EH (cell line): ENCODE measurements around the gene TSSK3.
"Not testable (repeated sequence)": the region's sequence is repeated elsewhere in the genome, so short reads cannot be mapped to it uniquely, and the experiment has no call there.

ENCODE experiments used
- DNase-seq: peaks from one replicate; pipeline ENCODE4 v3.0.0-alpha.2; 2015; ENCODE audit warnings: low read depth

The TSSK3 gene

DNA sequence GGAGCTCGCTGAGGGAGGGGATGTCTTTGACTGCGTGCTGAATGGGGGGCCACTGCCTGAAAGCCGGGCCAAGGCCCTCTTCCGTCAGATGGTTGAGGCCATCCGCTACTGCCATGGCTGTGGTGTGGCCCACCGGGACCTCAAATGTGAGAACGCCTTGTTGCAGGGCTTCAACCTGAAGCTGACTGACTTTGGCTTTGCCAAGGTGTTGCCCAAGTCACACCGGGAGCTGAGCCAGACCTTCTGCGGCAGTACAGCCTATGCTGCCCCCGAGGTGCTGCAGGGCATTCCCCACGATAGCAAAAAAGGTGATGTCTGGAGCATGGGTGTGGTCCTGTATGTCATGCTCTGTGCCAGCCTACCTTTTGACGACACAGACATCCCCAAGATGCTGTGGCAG lies 1.4 kb downstream of the TSSK3 start:
- no peak for DNase-seq

DNA sequence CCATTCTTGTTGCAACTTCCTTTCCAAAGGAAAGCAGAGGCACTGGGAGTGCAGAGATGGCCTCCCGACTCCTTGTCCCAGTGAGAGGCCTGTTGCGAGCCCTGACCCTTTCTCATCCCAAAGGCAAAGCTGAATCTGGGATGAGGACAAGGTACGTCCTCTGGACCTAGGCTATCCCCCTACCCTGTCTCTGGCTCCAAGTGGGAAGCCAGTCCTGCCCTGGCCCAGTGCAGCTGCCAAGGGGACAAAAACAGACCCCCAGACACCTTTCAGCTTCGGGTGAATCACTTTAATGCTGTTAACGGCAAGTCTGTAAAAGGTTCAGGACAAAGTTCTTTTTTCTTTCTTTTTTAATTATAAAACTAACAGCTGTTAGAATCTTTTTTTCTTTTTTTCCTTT lies 2.5 kb downstream of the TSSK3 start:
- no peak for DNase-seq

DNA sequence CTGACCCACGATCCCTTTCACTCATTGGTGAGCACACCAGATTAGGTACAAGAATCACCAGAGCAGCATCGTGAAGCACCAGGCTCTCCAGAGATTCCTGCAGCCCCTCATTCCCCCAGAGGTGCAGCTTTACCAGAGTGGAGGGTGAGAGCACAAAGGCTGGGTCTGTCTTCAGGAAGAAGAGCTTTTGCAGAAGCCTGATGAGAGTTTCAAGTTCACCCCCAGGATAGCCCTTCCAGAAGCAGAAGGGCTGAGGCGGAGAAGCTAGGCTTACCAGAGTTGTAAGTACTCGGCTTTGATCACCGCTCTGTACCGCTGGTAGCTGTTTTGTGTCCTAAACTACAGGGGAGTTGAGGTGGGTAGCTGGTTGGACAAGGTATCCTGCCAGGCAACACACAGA lies 3.1 kb downstream of the TSSK3 start:
- no peak for DNase-seq

DNA sequence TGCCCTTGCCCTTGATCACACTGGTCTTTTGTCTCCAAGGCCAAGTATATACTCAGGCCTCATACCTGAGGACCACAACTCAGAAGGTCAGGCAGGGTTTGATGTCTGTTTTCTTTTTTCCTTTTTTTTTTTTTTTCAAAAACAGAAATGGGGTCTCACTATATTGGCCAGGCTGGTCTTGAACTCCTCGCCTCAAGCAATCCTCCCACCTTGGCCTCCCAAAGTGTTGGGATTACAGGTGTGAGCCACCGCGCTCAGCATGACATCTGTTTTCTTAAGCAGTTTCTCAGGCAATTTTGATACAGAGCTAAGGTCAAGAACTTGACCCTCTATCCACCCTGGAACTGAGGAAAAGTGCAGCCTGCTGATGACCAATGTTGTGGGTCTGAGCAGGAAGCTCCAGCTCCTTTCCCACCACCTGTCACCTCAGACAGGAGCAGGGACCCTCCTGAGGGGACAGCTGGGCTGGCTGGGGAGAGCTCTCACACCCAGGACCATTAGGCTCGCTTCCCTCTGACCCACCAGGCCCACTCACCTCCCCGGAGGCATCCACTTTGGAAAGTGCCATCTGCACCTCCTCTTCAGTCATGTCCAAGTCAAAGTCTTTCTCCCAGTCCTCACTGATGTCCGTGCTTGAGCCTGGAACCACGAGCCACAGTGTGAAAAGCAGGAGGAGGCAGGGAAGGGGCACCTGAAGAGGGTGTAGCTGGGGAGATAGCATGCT lies 5.7 kb downstream of the TSSK3 start:
- no peak for DNase-seq

DNA sequence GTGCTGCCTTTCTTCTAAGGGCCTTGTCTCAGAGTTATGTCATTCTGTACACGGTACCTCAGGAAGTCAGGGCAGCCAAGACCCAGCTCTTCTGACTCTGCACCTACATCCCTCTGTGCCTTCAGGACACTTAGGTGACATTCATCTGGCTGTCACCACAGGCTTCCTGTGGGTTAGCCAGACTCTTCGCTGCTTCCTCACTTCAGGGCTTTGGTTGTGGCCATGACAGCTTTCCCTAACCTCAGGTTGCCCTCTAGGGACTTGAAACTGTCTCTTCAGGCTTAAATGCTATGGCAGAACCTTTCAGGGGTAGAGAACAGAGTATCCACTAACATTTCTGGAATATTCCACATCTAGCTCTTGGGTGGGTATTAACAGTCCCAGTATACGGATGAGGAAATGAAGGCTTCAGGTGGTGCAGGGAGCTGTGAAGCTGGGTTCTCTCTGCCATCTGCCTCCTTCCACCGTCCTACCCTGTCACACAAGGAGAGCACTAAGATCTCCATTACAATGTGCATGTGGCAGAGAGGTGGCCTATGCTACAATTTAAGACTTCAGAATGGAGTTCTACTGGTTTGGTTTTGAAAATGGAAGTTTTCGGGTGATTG lies 9.9 kb downstream of the TSSK3 start:
- DNase-seq = peak; percentile 26

DNA sequence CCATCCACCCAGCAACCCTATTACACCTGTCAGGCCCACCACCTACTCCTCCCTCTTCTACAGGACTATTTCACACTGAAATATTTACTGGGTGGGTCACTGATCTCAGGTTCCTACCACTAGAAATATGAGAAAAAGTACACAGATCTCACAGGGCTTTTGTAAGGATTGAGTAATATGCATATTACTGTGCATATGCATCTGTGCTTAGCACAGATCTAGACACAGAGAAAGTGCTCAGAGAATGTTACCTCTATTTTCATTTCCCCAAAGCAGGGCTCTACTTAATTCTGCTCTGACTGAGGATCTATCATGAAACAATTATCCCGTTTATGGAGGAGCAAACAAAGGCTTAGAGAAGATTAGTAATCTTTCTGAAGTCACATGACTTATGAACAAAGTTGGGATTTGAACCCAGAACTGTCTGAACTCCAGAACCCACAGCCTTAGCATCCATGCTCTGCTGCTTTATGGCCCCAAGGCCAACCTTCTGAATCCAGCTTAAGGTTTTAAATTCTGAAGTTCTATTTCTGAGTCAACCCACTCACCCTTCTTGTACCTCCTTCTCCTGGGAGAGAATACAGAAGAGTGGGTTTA lies 11.8 kb downstream of the TSSK3 start:
- no peak for DNase-seq

DNA sequence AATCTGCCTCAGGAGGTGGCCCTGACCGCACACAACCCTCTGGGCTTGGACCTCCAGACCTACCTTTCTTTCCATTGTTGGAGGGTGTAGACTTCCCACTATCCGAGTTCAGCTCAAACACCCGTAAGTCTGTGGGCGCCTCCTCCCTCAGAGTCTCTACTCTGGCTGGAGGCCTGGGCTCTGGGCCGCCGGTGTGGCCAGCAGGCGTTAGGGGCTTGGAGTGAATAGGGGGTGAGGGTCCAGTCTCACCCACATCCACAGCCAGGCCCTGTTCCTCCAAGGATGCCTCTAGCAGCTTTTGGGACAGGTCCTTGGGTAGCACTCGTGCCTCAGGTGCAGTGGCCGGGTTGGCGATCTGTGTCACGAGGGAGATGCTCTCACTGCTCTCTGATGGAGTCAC lies 13.9 kb downstream of the TSSK3 start:
- no peak for DNase-seq

DNA sequence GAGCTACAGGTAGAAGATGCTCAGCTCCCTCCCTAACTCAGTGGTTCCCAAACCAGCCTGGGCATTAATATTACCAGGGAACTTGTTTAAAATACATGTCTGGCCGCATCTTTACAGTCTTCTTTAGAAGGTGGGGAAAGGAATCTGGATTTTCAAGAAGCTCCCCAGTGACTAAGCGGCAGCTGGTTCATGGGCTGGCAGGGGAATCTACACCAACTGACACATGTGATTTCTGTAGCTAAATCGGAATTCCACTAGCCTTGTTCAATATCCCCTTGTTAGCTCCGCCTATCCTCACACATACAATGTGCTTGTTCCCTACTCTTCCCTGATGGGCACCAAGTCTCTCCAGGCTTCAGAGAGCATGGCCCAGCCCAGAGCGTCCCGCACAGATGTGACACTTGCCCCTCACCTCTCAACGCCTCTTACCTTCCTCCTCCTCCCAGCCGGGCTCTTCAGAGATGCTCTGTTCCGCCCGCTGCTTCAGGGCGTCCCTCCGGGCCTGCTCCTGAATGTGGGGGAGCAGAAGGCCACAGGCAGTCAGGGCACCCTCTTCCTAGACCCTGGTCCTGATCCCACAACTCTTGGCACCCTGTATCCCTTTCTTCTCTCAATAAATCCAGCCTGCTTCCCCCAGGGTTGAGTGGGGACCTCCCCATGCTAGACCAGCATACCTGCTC lies 15.3 kb downstream of the TSSK3 start:
- DNase-seq = no peak

DNA sequence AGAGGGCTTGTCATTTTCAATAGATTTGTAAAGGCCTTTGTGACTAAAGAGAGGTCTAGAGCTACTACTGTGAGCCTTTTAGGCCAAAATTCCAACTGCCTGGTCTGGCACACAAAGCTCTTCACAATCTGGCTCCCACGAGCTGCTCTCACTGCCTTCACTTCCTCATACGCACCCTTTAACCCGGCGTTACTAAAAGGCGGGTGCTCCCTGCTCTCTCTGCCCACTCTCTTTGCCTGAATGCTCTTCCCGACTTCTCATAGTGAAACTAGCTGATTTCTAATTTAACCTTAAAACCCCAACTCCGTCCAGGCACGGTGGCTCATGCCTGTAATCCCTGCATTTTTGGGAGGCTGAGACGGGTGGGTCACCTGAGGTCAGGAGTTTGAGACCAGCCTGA lies 17.7 kb downstream of the TSSK3 start:
- no peak for DNase-seq

DNA sequence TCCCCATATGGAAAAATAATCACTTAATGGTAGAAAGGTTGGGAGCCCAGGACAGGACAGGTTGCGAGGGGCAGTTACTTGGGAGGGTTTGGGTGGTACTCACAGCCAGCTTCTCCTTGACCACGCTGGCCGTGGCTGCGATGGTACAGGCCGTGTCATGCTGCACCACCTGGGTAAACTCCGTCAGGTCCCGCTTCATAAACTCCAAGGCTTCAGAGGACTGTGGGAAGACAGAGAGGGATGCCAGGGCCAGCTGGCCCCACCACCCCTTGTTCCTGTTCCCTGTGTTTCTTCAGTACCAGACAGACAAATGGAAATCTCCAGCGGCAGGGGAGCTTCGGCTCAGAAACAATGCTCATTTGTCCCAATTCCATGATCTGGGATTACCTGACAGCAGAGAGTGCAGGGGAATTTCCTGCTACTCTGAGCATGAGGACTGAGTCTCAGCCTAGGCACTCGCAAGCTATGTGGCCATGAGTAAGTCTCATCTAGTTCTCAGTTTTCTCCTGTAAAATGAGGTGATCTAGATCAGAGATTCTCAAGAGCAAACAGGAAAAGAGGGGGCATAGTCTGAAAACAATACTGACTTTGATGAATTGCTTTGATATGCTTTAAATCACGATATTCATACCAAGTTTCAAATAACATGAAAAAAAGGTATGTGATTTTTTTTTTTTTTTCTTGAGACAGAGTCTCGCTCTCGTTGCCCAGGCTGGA lies 24.5 kb downstream of the TSSK3 start:
- no peak for DNase-seq

DNA sequence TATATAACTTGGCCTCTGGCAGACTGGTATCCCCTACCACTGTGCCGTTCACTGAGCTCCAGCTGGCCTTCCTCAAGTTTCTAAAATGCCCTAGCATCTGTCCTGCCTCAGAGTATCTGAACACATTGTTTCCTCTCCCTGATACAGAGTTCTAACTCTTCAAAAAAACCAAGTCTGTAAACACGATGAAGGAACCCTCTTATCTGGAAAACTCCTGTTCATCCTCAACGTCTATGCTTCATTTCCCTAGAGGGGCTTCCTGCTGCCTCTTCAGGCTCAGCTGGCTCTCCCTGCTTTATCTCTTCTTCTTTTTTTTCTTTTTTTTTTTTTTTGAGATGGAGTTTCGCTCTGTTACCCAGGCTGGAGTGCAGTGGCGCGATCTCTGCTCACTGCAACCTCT lies 26.3 kb downstream of the TSSK3 start:
- DNase-seq = no peak

DNA sequence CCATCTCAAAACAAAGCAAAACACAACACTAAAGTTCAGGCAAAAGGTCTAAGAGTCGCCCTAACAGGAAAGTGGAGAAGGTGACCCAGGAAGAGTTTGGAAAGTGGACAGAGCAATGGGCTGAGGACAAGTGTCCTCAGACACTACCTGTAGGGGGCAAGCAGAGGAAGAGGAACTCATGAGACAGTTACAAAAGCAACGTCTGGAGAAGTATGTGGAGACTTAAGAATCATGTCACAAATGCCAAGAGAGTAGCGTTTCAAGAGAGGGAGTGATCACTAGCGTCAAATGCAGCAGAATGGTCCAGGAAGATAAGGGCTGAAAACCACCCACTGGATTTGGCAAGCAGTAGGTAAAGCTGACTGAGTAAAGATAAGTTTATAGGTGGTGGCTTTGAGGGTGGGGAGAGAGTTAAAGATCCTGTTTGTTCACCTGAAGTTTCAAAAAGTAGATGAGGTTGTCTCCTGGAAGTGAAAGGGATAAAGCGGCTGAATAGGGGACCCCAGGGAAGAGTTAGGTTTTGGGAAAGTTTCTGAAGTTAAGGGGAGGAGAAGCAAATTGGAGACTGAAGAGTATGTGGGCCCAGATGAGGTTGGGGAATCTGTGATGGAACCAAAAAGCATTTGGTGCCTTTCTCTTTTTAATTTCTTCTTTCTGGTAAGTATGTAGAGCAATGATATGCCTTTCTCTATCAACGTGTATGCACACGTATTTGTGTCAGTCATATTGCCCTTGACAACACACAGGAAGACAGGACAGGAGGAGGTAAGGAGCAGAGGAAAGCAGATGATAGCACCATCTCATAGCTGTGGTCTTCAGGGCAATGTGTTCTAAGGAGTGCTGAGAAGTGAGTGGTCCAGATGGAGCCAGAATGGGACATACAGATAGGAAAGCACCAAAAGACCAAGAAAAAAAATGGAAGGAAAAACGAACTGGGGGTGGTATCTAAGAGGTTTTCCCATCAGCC lies 28.8 kb downstream of the TSSK3 start:
- DNase-seq = no peak

DNA sequence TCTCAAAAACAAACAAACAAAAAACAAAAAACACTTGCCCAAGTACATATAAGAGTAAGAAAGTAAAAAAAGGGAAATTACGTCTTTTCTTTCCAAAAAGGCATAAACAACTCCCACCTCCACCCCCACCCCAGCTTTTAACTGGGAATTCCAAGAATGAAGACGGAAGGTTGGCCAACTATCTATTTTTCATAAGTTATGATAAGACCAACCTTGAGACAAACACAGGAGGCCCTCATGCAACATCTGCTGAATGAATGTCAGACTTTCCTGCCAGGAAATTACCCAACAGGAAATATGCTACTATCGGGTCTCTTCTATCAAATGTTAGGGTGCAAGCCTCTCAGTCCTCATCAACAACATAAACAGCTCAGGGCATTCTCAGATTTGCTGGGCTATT lies 30.0 kb downstream of the TSSK3 start:
- no peak for DNase-seq

DNA sequence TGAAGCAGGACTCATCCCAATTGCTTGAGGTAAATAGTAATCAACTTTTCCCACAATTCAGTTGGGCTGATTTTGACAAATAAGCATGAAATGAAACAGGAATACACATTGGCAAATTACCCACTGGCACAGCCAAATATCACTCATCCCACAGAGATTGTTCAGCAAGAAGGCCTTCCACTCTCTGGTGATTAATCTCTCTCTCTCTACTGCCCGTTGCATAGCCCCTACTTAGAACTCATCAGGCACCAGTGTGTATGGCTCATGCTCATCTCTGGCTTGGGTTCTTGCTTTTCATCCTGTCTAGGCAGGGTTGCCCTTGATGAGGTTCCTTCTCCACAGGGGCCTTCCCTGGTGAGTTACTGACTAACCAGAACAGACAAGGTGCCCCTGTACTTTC lies 30.8 kb downstream of the TSSK3 start:
- peak; percentile 16 for DNase-seq

DNA sequence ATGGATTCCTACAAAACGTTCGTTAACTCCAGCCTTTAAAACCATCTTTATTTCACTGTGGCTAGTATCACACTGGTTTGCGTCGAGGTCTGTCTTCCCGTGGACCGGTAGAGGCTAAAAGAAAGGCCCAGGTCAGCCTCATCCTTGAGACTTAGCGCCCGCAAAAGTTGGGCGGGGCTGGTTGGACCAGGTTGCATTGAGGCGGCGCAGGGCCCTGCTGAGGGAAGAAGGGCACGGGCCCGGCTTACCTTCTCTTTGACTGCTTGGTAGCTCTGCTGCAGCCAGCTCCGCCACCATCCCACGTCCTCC lies 31.4 kb downstream of the TSSK3 start:
- no peak for DNase-seq

DNA sequence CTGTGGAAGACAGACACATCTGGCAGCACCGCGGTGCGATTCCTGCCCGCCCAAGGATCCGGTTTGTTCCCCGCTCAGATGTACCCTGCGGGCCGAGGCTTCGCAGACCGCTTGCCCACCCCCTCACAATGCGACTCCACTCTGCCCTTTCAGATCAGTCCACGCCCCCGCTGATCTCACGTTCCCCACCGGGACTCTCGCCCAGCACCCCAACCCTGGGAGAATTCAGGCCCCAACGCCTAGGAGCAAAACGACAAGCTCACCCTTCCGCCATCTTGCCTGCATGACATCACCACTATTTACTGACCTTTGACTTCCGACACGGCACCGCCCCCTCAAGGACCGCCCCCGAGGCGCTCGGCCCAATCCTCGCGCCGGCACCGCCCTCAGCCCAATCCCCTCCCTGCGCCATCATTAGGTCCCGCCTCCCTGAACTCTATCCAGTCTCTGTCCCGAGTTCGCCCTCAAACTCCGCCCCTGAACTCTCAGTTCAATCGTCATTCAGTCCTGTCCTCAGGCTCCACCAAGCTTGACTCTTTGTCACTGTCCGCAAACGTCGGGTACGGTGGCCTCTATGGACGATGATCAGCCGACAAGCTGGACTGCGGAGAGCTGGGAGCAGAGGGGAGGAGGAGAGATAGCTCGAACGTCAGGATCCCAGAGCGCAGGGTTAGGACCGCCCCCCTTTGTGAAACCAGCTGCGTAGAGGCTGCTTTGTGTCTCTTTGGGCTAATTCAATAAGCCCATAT lies 32.0 kb downstream of the TSSK3 start, which contains the start of gene BSDC1:
BSDC1 (minus strand) TSS at position 301 of the 749 bp plus-strand sequence; CDS start at position 274, 27 bp downstream.
- DNase-seq = peak; percentile 99

DNA sequence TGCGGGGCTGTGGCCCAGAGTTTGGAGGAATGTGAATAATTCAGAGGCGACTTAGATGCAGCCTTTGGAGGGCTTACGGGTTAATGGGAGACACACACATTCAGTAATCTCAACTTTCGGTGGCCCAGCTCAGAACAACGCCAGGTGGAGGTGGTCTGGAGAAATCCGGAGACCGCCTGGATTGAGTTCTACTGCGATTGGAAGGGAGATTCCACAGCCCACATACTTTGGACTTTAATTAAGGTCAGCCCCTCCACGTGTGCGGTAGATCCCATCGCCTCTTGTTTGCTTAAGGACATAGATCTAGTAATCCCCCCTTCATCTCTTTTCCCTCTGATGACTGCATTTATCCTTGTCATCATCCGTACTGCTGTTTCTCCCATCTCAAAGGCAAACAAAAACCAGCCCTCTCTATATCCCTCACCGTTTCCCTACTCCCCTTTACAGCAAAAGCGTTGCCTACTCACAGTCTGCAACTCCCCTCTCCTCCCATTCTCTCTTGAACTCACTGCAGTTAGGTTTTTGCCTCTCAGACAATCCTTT lies 32.6 kb downstream of the TSSK3 start:
- DNase-seq = no peak

DNA sequence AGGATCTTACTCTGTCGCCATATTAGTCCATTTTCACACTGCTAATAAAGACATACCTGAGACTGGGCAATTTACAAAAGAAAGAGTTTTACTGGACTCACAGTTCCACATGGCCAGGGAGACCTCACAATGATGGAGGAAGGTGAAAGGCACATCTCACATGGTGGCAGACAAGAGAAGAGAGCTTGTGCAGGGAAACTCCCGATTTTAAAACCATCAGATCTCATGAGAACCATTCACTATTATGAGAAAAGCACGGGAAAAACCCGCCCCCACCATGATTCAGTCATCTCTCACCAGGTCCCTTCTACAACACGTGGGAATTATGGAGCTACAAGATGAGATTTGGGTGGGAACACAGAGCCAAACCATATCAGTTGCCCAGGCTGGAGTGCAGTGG lies 34.2 kb downstream of the TSSK3 start:
- DNase-seq = not testable (repeated sequence)

DNA sequence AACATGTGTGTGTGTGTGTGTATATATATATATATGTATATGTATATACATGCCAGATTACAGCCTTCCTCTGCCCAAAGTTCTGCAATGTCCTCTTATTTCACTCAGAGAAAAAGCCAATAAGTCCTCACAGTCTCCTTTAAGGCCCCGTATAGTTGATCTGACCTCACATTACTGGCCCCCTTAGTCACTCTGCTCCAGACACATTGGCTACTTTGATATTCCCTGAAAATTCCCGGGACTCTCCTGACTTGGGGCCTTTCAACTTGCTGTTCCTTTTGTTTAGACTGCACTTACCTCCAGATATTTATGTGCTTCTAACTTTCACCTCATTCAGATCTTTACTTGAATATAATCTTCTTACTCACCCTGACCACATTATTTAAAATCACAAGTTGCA lies 36.1 kb downstream of the TSSK3 start:
- peak; percentile 34 for DNase-seq

DNA sequence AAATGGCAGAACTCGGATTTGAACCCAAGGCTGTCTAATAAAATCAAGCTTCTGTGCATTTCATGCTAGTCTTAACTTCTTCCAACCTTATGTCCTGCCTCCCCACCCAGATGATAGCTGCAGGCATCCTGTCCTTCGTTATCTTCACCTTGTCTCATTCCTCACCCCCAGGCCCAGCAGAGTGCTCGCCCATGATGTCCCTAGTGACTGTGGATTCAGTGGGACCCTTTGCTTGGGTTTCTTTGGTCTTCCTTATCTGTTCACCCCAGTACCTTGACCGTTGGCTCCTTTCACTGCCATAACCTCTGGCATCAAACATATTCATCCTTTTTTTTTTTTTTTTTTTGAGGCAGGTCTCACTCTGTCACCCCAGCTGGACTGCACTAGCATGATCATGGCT lies 37.5 kb downstream of the TSSK3 start:
- no peak for DNase-seq
